HG02798 (cell line): Measurements from ENCODE around the gene CLASP2.
A peak's percentile ranks its signal among the peaks of the same experiment; 100 is the strongest.
"Not testable (repeated sequence)": the region's sequence is repeated elsewhere in the genome, so short reads cannot be mapped to it uniquely, and the experiment has no call there.

Source experiments
- ATAC-seq: cut with Tn5 transposase; IDR thresholded peaks from one replicate; pipeline ENCODE4 v1.9.1; 2021; ENCODE audit warnings: mild to moderate bottlenecking; ENCODE audit not compliant: unreplicated experiment, poor library complexity

CLASP2 gene

DNA sequence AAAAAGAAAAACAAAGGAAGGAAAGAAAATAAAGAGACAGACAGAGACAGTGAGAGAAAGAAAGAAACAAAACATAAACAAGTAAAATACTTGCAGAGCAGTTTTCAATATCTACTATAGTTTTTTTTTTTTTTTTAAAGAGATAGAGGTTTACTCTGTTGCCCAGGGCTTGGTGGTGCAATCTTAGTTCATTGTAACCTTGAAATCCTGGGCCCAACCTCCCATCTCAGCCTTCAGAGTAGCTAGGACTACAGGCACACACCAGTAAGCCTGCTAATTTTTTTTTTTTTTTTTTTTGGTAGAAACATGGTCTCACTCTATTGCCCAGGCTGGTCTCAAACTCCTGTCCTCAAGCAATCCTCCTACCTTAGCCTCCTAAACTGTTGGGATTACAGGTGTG lies 23.1 kb downstream of the CLASP2 start:
- ATAC-seq = no peak

- no peak for ATAC-seq
These were observed 27.7 kb downstream of the CLASP2 start for GRCh38 chr3:33690341-33690740.

DNA sequence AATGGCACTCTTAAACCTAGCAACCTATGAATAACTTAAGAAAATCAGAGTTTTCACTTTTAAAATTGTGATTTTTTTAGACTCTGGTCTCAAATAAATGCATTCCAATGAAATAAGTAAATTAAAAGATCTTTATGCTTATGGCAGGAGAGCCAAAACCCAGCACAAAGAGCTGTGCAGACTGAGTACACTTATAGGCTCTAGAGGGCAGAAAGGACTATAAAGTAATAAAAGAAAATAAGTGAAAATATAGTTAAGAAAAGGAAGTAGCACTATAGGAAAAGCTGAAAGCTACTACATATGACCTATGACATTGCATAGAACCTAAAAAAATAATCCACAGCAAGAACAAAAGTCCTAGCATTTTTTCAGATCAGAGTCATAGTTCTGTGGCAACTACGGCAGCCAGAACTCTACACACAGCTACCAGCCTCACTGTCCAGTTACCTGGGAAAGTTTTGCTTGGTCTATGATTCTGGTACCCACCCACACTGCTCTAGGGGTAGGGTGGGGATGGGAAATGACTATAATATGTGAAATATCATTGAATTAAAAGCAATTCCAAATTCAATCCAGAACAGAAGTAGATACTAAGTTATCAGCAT lies 30.5 kb downstream of the CLASP2 start:
- no peak for ATAC-seq

GRCh38 chr3:33682770-33683169 lies 35.3 kb downstream of the CLASP2 start:
- ATAC-seq = no peak

- no peak for ATAC-seq
These were observed 36.4 kb downstream of the CLASP2 start for GRCh38 chr3:33681667-33682066.

- no peak for ATAC-seq
These were observed 40.0 kb downstream of the CLASP2 start for GRCh38 chr3:33678073-33678472.

GRCh38 chr3:33673436-33673835 lies 44.6 kb downstream of the CLASP2 start:
- ATAC-seq = not testable (repeated sequence)

DNA sequence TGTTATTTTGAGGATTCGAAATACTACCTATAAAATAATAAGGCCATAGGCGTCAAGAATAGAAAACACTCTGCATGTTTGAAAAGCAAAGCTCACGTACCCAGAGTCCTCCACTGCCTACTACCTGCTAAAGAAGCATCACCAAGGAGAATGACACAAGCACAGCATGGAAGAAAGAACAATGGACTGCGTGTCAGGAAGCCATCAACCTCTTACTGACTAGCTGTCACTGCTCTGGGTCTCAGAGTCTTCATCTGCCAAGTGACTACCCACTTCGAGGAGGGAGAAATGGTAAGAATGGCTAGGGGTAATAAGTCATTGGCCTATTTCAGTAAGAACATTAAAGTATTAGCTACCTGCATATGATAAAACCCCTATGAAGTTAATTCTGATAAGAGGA lies 49.4 kb downstream of the CLASP2 start:
- no peak for ATAC-seq

GRCh38 chr3:33665294-33665693 lies 52.8 kb downstream of the CLASP2 start:
- no peak for ATAC-seq

DNA sequence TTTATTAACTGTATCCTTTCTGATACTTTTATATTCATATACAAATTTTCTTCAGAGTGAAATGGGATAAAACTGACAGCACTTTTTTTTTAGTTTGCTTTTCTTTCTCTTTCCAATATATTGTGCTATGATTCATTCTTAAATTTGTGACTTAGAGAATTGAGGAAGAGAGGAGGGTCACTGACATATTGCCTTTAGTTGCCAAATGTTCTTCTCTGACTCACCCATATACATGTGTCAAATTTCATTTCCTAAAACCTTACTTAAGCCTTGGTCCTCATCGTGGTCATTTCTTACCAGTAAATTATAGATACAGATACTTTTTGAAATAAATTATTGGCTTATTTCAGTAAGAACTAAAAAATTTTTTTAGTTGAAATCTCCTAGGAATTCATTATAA lies 53.9 kb downstream of the CLASP2 start:
- no peak for ATAC-seq

- ATAC-seq = no peak
These were observed 55.0 kb downstream of the CLASP2 start for GRCh38 chr3:33663042-33663441.

GRCh38 chr3:33659856-33660434 lies 58.1 kb downstream of the CLASP2 start:
- ATAC-seq = no peak

DNA sequence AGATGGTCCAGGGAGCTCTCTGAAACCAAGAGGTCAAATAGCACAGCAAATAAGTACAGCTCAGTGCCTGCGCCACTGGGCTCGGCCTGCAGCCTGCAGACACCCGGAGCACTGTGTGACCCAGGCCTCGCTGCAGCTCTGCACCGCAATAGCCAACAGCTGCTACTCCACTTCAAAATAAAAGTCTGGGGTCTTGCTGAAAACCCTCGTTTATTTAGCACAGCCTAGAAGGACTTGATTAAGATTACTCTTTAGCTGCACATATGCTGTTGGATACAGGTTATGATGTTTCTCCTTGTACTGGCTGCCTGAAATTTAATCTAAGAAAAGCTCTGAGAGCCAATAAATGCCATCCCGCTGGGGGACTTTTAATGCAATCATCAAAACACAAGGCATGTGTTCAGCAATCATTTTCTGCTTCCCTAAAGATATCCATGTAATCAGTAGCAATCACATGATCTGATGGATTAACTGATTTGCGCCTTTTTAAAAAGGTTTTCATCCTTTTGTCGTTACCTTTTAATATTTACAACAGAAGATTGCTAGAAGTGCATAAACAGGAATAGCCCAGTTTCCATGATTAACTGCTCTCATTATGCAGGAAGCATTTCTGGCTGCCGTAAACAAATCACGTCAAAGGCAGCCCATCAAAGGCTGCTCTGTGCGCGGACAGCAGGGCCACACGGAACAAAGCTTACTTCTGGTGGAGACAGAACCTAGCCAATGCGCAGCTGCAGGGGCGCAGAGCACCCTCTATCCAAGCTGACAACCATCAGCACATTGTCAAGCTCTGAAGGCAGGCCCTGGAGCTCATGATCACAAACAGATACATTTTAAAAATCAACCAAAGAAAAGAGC lies 58.8 kb downstream of the CLASP2 start:
- peak; percentile 91 for ATAC-seq

GRCh38 chr3:33658621-33658990 lies 59.4 kb downstream of the CLASP2 start:
- no peak for ATAC-seq

DNA sequence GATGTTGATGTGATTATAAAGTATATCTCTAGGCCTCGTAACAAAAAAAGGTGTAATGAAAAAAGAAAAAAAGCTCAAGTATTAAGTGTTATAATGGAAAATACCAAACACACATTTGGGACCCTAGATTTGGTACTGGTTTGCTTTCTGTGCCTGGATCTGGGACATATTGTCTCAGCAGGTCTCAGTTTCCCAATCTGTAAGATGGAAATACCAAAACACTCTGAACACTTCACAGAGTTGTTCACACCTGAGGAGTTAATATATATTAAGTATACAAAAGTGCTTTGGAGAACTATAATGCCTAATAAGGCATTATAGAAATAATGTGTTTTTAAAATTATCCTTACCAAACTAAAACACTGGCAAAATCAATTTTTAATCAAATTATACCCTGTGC lies 60.0 kb downstream of the CLASP2 start:
- ATAC-seq = no peak

DNA sequence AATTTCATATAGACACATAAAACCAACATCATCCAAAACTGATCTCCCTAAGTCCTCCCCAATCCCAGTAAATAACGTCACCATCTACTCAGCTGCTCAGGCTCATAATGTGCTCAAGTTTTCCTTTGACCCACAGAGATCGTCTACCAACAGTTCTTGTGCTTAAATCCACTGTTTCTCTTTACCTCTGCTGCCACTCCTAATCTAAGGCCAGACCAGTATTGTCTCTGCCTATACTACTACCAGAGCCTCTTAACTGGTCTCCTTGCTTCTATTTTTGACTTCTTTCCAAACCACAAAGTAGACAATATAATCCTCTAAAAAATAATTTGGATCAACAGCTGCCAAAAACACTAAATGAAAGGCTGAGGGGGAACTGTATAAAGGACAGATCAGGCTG lies 65.3 kb downstream of the CLASP2 start:
- ATAC-seq = no peak

DNA sequence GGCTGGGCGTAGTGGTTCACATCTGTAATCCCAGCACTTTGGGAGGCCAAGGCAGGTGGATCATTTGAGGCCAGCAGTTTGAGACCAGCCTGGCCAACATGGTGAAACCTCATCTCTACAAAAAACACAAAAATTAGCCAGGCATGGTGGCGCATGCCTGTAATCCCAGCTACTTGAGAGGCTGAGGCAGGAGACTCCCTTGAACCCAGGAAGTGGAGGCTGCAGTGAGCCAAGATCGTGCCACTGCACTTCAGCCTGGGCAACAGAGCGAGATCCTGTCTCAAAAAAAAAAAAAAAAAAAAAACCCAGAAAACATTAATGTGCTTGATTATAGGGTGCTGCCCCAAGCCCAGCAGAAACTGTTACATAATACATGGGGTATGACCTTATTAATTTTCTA lies 67.0 kb downstream of the CLASP2 start:
- ATAC-seq = not testable (repeated sequence)

- ATAC-seq = no peak
These were observed 67.6 kb downstream of the CLASP2 start for GRCh38 chr3:33650495-33650894.

DNA sequence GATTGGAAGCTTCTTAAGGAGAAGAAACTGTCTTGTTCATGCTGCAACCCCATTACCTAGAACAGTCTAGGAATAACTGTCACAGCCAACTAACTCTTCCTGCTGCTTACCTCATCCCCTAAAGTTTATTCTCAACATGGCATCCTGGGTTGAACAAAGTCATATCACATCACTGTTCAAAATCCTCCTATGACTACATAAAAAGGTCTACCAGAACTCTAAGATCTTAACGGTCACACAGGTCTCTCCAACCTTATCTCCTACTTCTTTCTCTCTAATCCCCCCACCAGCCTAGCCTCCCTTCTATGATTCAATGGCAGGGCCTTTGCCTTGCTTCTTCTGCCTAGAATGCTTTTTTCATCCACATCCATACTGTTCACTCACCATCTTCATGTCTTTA lies 69.3 kb downstream of the CLASP2 start:
- no peak for ATAC-seq

DNA sequence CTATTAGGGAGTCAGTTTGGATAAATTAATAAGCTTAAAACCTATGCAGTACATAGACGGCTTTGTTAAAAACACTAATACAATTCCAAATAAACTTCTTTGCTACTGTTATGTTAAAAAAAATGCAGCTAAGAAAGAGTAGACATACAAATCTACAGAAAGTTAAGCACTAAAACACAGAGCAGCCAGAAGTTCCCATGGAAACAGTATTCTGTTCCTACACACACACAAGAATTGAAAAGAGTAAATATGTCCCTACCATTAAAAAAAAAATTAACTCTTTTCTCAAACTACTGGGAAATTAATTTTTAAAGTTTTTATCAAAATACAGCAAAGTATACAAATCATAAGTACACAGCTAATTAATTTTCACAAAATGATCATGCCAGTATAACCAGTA lies 71.6 kb downstream of the CLASP2 start:
- no peak for ATAC-seq

- no peak for ATAC-seq
These were observed 72.9 kb downstream of the CLASP2 start for GRCh38 chr3:33645060-33645647.
